Sigmoid colon (tissue), 7 donors: ENCODE results near the gene NDUFB11. TPM values are rescaled to one million over a fixed set of nuclear protein-coding genes. Genes with fewer than 3 reads are reported as not detected.

Experiments
- DNase-seq: peaks from one replicate; pipeline ENCODE4 v3.0.0-alpha.2; 2019
- H3K27ac ChIP-seq, 4 donors: fragments of 200-600 bp; sonication (generic); one replicate each; pipeline ENCODE4 v1.5.1; 2016 to 2019; ENCODE audit warnings: mild to moderate bottlenecking in 1 of 4
- H3K27me3 ChIP-seq, 3 donors: fragments of 200-600 bp; sonication (generic); one replicate each; pipeline ENCODE4 v1.5.1; 2019; ENCODE audit warnings: mild to moderate bottlenecking in 1 of 3
- H3K36me3 ChIP-seq, 4 donors: fragments of 200-600 bp; sonication (generic); one replicate each; pipeline ENCODE4 v1.5.1; 2016 to 2019
- H3K4me1 ChIP-seq, 4 donors: fragments of 200-600 bp; sonication (generic); one replicate each; pipeline ENCODE4 v1.5.1; 2017 to 2019
- H3K4me3 ChIP-seq, 4 donors: fragments of 200-600 bp; sonication (generic); one replicate each; pipeline ENCODE4 v1.5.1; 2017 to 2019; ENCODE audit warnings: mild to moderate bottlenecking in 2 of 4, moderate library complexity in 1 of 4
- H3K9me3 ChIP-seq, 4 donors: fragments of 200-600 bp in 3 of 4; sonication (generic) in 3 of 4; one replicate each; pipeline versions ENCODE4 v1.5.1 to v1.6.1; 2013 to 2019
- CTCF ChIP-seq, 4 experiments: fragments of 450-650 bp in 3 of 4; fragments of 200-600 bp in 1 of 4; IDR thresholded peaks; one replicate each; pipeline ENCODE4 v1.5.1; 2016 to 2019; ENCODE audit warnings: antibody characterized with exemption in 4 of 4, mild to moderate bottlenecking in 3 of 4, moderate library complexity in 2 of 4
- EP300 ChIP-seq, 4 donors: sonication (generic); formaldehyde crosslinking; IDR thresholded peaks; one replicate each; pipeline ENCODE4 v1.6.1; 2017; ENCODE audit warnings: antibody characterized with exemption in 4 of 4
- POLR2A ChIP-seq, 2 donors: fragments of 450-650 bp; IDR thresholded peaks; one replicate each; pipeline ENCODE4 v1.6.1; 2016; ENCODE audit warnings: antibody characterized with exemption in 2 of 2, mild to moderate bottlenecking in 2 of 2, moderate library complexity in 2 of 2
- POLR2AphosphoS5 ChIP-seq, 4 donors: sonication (generic); formaldehyde crosslinking; IDR thresholded peaks; one replicate each; pipeline ENCODE4 v1.6.1; 2017; ENCODE audit warnings: antibody characterized with exemption in 4 of 4
- whole genome bisulfite sequencing, 2 donors: extraction: QIAGEN DNeasy Blood & Tissue Kit; methylation state at CpG; one replicate each; pipeline ENCODE4 v1.1.7; 2013; 5-methylcytosine and 5-hydroxymethylcytosine counted together
- intact Hi-C: fragments of 100-400 bp; cut with DNase I; formaldehyde crosslinking; loops from one replicate; pipeline ENCODE4 v1.15.1; 2023
- polyA plus RNA-seq, 3 donors: library from polyadenylated mRNA; stranded (reverse); fragments of 200-250 nt; gene quantifications; one replicate each; pipeline ENCODE4 v1.2.3, GENCODE V29; 2013
- total RNA-seq, 4 donors: library from RNA; depleted of rRNA; stranded (reverse); fragments of >200 nt; gene quantifications; one replicate each; pipeline ENCODE4 v1.1.0, GENCODE V29; 2016
- donor health status: healthy with polysubstance abuse.
- donor health status: Bipolar disorder and iron deficiency.
- donor health status: healthy.

The NDUFB11 gene
- total and polyA plus RNA-seq, 7 donors: 64.3 to 124 (median 91.8) TPM

GRCh38 chrX:47151435-47151834 is 6.9 kb upstream of the NDUFB11 start:
- peaks cover 0 to 16% (median 10%) of the 10 kb centered on the region in 4 donors for H3K4me1 ChIP-seq
- no peaks in the 10 kb centered on the region for H3K9me3 ChIP-seq
- TF ChIP-seq CTCF (IDR thresholded peaks at IDR 0.05) (no peak), EP300 (IDR thresholded peaks at IDR 0.05) (no peak), POLR2A (IDR thresholded peaks at IDR 0.05) (no peak), POLR2AphosphoS5 (IDR thresholded peaks at IDR 0.05) (no peak)
- no peaks in the 10 kb centered on the region for H3K27me3 ChIP-seq
- intact Hi-C loops: no loop called here
- H3K27ac ChIP-seq: no peak overlapping the region
- no peak for DNase-seq
- H3K4me3 ChIP-seq: no peak overlapping the region
- H3K36me3 ChIP-seq: peaks cover 0 to 1% (median 0%) of the 10 kb centered on the region in 4 donors

DNA sequence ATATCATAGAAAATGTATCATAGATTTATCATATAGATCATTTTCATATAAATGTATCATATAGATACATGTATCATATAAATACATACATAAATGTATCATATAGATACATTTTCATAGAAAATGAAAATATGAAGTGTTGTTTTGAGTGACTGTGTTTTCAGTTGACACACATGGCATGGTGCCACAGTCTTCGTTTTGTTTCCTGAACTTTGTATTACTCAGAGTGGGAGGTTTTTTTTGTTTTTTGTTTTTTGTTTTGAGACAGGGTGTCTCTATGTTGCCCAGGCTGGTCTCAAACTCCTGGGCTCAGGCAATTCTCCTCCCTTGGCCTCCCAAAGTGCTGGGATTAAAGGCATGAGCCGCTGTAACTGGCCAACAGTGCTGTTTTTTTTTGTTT is 4.4 kb upstream of the NDUFB11 start:
- no peak for DNase-seq

DNA sequence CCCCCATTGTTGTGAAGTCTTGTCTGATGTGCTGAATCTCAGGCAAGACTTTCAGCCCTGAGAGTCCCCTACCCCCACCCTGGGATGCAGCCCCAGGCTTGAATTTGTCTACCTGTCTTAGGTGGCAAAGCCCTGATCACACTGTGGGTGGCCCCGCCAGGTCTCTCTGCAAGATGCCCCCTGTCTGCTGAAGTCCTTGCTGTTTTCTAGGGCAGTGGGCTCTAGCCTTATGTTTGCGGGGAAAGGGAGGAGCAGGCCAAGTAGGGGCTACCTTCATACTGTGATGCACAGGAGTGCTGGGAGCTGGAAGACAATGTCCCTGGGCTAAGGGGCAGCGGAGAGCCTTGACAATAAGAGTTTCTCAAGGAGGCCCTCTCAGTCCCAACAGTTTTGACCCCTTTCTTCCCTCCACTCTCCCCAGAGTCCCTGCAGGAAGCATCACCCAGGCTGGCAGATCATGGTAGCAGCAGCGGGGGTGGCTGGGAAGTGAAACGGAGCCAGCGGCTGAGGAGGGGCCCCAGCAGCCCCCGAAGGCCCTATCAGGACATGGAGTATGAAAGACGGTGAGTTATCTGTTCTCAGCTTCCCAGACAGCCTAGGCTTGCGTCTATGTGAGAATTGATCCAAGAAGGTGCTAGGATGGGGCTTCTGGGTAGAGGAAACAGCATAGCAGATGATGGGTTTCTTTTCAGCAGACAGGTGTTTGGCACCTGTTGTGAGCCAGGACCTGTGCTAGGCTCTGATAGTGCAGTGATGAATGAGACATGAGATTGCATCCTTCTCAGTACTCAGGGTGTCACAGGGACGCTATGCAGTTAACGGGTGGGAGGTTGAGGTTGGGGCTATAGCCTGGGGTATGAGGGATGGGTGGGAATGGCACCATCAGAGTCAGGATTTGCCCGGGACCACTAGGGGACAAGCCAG is 2.7 kb upstream of the NDUFB11 start:
- no peaks in the 10 kb centered on the region for H3K9me3 ChIP-seq
- H3K4me1 ChIP-seq: peaks cover 0 to 30% (median 18%) of the 10 kb centered on the region in 4 donors
- no peaks in the 10 kb centered on the region for H3K27me3 ChIP-seq
- peak overlapping the region; percentile 92 to 96 (median 94) for H3K27ac ChIP-seq
- intact Hi-C loops: loop anchor here (10.0 kb wide), 2 partner anchors 88 to 338 kb away; partner anchors contain the start of genes USP11 and ZNF41
- peak; percentile 67 for DNase-seq
- WGBS, 2 donors: 86 to 89% methylated on average over 12 of the region's 12 CpGs
- H3K4me3 ChIP-seq: peak overlapping the region in 3 of 4 donors; percentile 62 to 69 (median 66)
- H3K36me3 ChIP-seq: peaks cover 0 to 5% (median 0%) of the 10 kb centered on the region in 4 donors
- TF ChIP-seq CTCF (IDR thresholded peaks at IDR 0.05) (peak in 1 of 4 experiments; percentile 6), EP300 (IDR thresholded peaks at IDR 0.05) (no peak)

More for the DNA sequence above, 4.4 kb upstream of the NDUFB11 start:
- Histone ChIP-seq H3K27ac (no peak overlapping the region), H3K4me1 (peaks cover 0 to 21% (median 15%) of the 10 kb centered on the region in 4 donors), H3K27me3 (no peaks in the 10 kb centered on the region), H3K36me3 (no peaks in the 10 kb centered on the region), H3K4me3 (no peak overlapping the region), H3K9me3 (no peaks in the 10 kb centered on the region)
- intact Hi-C loops: loop anchor here (10.0 kb wide), 2 partner anchors 86 to 336 kb away; partner anchors contain the start of genes USP11 and ZNF41
- TF ChIP-seq POLR2AphosphoS5 (IDR thresholded peaks at IDR 0.05) (no peak), CTCF (IDR thresholded peaks at IDR 0.05) (no peak), EP300 (IDR thresholded peaks at IDR 0.05) (no peak), POLR2A (IDR thresholded peaks at IDR 0.05) (no peak)
- 39 to 65% methylated on average over 2 of the region's 2 CpGs for WGBS, 2 donors

GRCh38 chrX:47146121-47146935 is 1.8 kb upstream of the NDUFB11 start:
- TF ChIP-seq CTCF (IDR thresholded peaks at IDR 0.05) (no peak), POLR2AphosphoS5 (IDR thresholded peaks at IDR 0.05) (no peak), EP300 (IDR thresholded peaks at IDR 0.05) (no peak), POLR2A (IDR thresholded peaks at IDR 0.05) (no peak)
- Histone ChIP-seq H3K27ac (peak overlapping the region; percentile 92 to 96 (median 94)), H3K4me3 (peak overlapping the region; percentile 62 to 69 (median 68)), H3K36me3 (peaks cover 0 to 10% (median 0%) of the 10 kb centered on the region in 4 donors), H3K27me3 (no peaks in the 10 kb centered on the region), H3K4me1 (peaks cover 0 to 30% (median 18%) of the 10 kb centered on the region in 4 donors), H3K9me3 (no peaks in the 10 kb centered on the region)
- WGBS, 2 donors: 5 to 8% methylated on average over 10 of the region's 10 CpGs
- intact Hi-C loops: loop anchor here (10.0 kb wide), 2 partner anchors 88 to 338 kb away; partner anchors contain the start of genes USP11 and ZNF41
- no peak for DNase-seq
